ENCODE data around the gene UPF1.

GRCh38 chr19:18879579-18880373 lies 48.0 kb downstream of the UPF1 start:
- TF ChIP-seq CTCF (IDR thresholded peaks at IDR 0.05) (no peak), POLR2A (IDR thresholded peaks at IDR 0.05) (no peak)

Measured in heart left ventricle (tissue), 13 donors.